PC-3 (cell line): Measurements from ENCODE around the gene CLEC18C. TPM values are rescaled to one million over a fixed set of nuclear protein-coding genes. Genes with fewer than 3 reads are reported as not detected.

Experiments used
- ATAC-seq: fragments of 200-7000 bp; cut with Tn5 transposase; 2 replicates; pipeline ENCODE4 v1.9.1; 2020; ENCODE audit warnings: mild to moderate bottlenecking, moderate library complexity
- BruUV-seq: library from RNA; stranded (reverse); fragments of 400-500 nt; replicated peaks from 2 replicates; lab custom pipeline; 2021; lab: Mats Ljungman, UMichigan
- CTCF ChIA-PET: fragments of 300-600 bp; sonication (Branson Sonifier 250); formaldehyde crosslinking; loops from one replicate; lab custom pipeline; 2022; ENCODE audit warnings: antibody characterized with exemption; lab: Charles Lee
- POLR2A ChIA-PET: fragments of 300-600 bp; sonication (Branson Sonifier 250); formaldehyde crosslinking; loops from one replicate; lab custom pipeline; 2022; ENCODE audit warnings: antibody characterized with exemption; ENCODE audit not compliant: unreplicated experiment; lab: Charles Lee
- DNase-seq: peaks from one replicate; pipeline ENCODE4 v3.0.0-alpha.2; 2015
- H2AFZ ChIP-seq: fragments of 300-600 bp; sonication (generic); 2 replicates; pipeline ENCODE4 v1.6.0; 2016; ENCODE audit warnings: antibody characterized with exemption, low read length
- H3F3A ChIP-seq: fragments of 300-600 bp; sonication (generic); one replicate; pipeline ENCODE4 v1.6.0; 2017; ENCODE audit warnings: antibody characterized with exemption, low read length, control low read depth, mild to moderate bottlenecking; ENCODE audit not compliant: unreplicated experiment
- H3K27ac ChIP-seq: fragments of 300-600 bp; sonication (generic); 2 replicates; pipeline ENCODE4 v1.5.1; 2016; ENCODE audit warnings: mild to moderate bottlenecking, low read length
- H3K27me3 ChIP-seq: fragments of 300-600 bp; sonication (generic); 2 replicates; pipeline ENCODE4 v1.6.1; 2016; ENCODE audit warnings: low read length, mixed read lengths
- H3K36me3 ChIP-seq: fragments of 300-600 bp; sonication (generic); 2 replicates; pipeline ENCODE4 v1.6.1; 2016; ENCODE audit warnings: low read depth, mixed run types, low read length, mixed read lengths
- H3K4me1 ChIP-seq: fragments of 300-600 bp; sonication (generic); 2 replicates; pipeline ENCODE4 v1.5.1; 2016; ENCODE audit warnings: low read length; ENCODE audit not compliant: insufficient read depth
- H3K4me2 ChIP-seq: fragments of 300-600 bp; sonication (generic); 2 replicates; pipeline ENCODE4 v1.6.0; 2016; ENCODE audit warnings: low read length
- H3K4me3 ChIP-seq: fragments of 300-600 bp; sonication (generic); 2 replicates; pipeline ENCODE4 v1.5.1; 2016; ENCODE audit warnings: mild to moderate bottlenecking, low read length, mixed read lengths
- H3K79me2 ChIP-seq: fragments of 300-600 bp; sonication (generic); 2 replicates; pipeline ENCODE4 v1.6.1; 2017; ENCODE audit warnings: low read length, mixed read lengths
- H3K9ac ChIP-seq: fragments of 300-600 bp; sonication (generic); 2 replicates; pipeline ENCODE4 v1.6.0; 2016; ENCODE audit warnings: mild to moderate bottlenecking, low read length
- H3K9me2 ChIP-seq: fragments of 300-600 bp; sonication (generic); replicated peaks from 2 replicates; pipeline ENCODE4 v1.6.1; 2016; ENCODE audit warnings: mixed run types, low read length, mixed read lengths
- H3K9me3 ChIP-seq: fragments of 300-600 bp; sonication (generic); 2 replicates; pipeline ENCODE4 v1.6.1; 2016; ENCODE audit warnings: low read length, mixed read lengths
- H4K20me1 ChIP-seq: fragments of 300-600 bp; sonication (generic); 2 replicates; pipeline ENCODE4 v1.6.1; 2016; ENCODE audit warnings: low read length, mixed read lengths
- CTCF ChIP-seq: fragments of 300-600 bp; sonication (generic); conservative IDR thresholded peaks from 2 replicates; pipeline ENCODE4 v1.5.1; 2017; ENCODE audit warnings: antibody characterized with exemption, low read depth, mild to moderate bottlenecking, low read length
- EZH2 ChIP-seq: fragments of 300-600 bp; sonication (generic); IDR thresholded peaks from one replicate; pipeline ENCODE4 v1.6.1; 2017; ENCODE audit warnings: antibody characterized with exemption, mild to moderate bottlenecking, low read length; ENCODE audit not compliant: unreplicated experiment
- EZH2phosphoT487 ChIP-seq: fragments of 300-600 bp; sonication (generic); IDR thresholded peaks from 2 replicates; pipeline ENCODE4 v1.6.1; 2018; ENCODE audit warnings: mild to moderate bottlenecking, antibody characterized with exemption, low read length, borderline replicate concordance
- intact Hi-C: fragments of 100-400 bp; cut with micrococcal nuclease; formaldehyde crosslinking; loops from 2 replicates; pipeline ENCODE4 v1.9.0; 2023
- total RNA-seq: library from RNA; depleted of rRNA; stranded (reverse); fragments of >200 nt; gene quantifications from 2 replicates; pipeline ENCODE4 v1.2.3, GENCODE V29; 2014

CLEC18C gene
- total RNA-seq, 1 experiment from 2014 or later, result 0.18 TPM

GRCh38 chr16:70159355-70160348 is 13.9 kb upstream of the CLEC18C start:
- intact Hi-C loops, result no loop called here
- H3K36me3 ChIP-seq, result peaks cover 18% of the 10 kb centered on the region; the same call in 1 of the 2 replicates

DNA sequence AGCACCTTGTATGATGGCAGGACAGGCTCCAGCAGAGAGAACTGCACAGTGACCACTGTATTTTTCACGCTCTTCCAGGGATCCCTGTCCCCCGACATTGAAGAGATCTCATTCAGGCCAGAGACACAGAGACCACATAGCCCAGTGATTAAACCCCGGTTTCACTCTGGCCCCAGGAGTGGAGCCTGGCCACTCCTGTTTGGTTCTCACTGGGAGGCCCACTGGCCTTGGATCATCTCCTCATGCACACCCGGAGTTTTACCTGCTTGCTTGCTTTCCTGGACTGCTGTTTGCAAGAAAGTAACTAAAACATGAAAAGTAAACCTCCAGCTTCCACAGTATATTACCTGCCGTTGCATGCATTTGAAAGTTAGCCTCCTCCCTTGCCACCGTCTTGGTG is 13.2 kb upstream of the CLEC18C start:
- Histone ChIP-seq H3K4me1 (peaks cover 15% of the 10 kb centered on the region), H3K36me3 (peaks cover 18% of the 10 kb centered on the region; the same call in 1 of the 2 replicates), H3K4me2 (no peak overlapping the region), H3K9me3 (no peaks in the 10 kb centered on the region), H3F3A (no peaks in the 10 kb centered on the region), H2AFZ (no peak overlapping the region), H3K27me3 (no peaks in the 10 kb centered on the region), H3K9ac (no peak overlapping the region), H3K27ac (no peak overlapping the region), H4K20me1 (no peaks in the 10 kb centered on the region), H3K79me2 (no peaks in the 10 kb centered on the region), H3K9me2 (no peaks in the 10 kb centered on the region), H3K4me3 (no peak overlapping the region)
- ATAC-seq (no peak), DNase-seq (no peak)
- ChIA-PET POLR2A (no interaction called here), CTCF (no interaction called here)
- intact Hi-C loops, result no loop called here
- BruUV-seq, result no TSS peak
- TF ChIP-seq CTCF (no peak), EZH2phosphoT487 (no peak), EZH2 (no peak)

More at GRCh38 chr16:70159355-70160348, 13.9 kb upstream of the CLEC18C start:
- no peaks in the 10 kb centered on the region for H3K9me2 ChIP-seq
- H3K79me2 ChIP-seq, result no peaks in the 10 kb centered on the region
- H3K4me1 ChIP-seq, result peaks cover 15% of the 10 kb centered on the region
- no peak for TF ChIP-seq CTCF
- TF ChIP-seq EZH2phosphoT487, result no peak
- no peak for TF ChIP-seq EZH2
- H3K9me3 ChIP-seq, result no peaks in the 10 kb centered on the region
- DNase-seq, result no peak
- CTCF ChIA-PET, result no interaction called here
- TSS peak; percentile 3 for BruUV-seq
- no peaks in the 10 kb centered on the region for H4K20me1 ChIP-seq
- no peaks in the 10 kb centered on the region for H3F3A ChIP-seq
- no peak overlapping the region for H2AFZ ChIP-seq
- no peaks in the 10 kb centered on the region for H3K27me3 ChIP-seq
- no peak overlapping the region for H3K4me2 ChIP-seq
- H3K4me3 ChIP-seq, result no peak overlapping the region
- no peak overlapping the region for H3K9ac ChIP-seq
- H3K27ac ChIP-seq, result no peak overlapping the region
- ATAC-seq, result no peak
- POLR2A ChIA-PET, result no interaction called here

GRCh38 chr16:70160821-70161220 is 12.8 kb upstream of the CLEC18C start:
- H3K27me3 ChIP-seq, result no peaks in the 10 kb centered on the region
- no peak for DNase-seq
- H3K9me2 ChIP-seq, result no peaks in the 10 kb centered on the region
- H3K36me3 ChIP-seq, result peaks cover 18% of the 10 kb centered on the region; the same call in 1 of the 2 replicates
- H4K20me1 ChIP-seq, result no peaks in the 10 kb centered on the region
- ChIA-PET CTCF (no interaction called here), POLR2A (no interaction called here)
- H3K79me2 ChIP-seq, result no peaks in the 10 kb centered on the region
- intact Hi-C loops, result no loop called here
- no peaks in the 10 kb centered on the region for H3K9me3 ChIP-seq
- TF ChIP-seq CTCF (no peak), EZH2phosphoT487 (no peak), EZH2 (no peak)
- H3K27ac ChIP-seq, result no peak overlapping the region
- H2AFZ ChIP-seq, result no peak overlapping the region
- H3K4me3 ChIP-seq, result no peak overlapping the region
- no peaks in the 10 kb centered on the region for H3F3A ChIP-seq
- H3K9ac ChIP-seq, result no peak overlapping the region
- H3K4me1 ChIP-seq, result peaks cover 15% of the 10 kb centered on the region
- ATAC-seq, result no peak
- no peak overlapping the region for H3K4me2 ChIP-seq
- no TSS peak for BruUV-seq
